Measurements from ENCODE around the gene FLACC1.
"Not testable (repeated sequence)": the region's sequence is repeated elsewhere in the genome, so short reads cannot be mapped to it uniquely, and the experiment has no call there.

Gene FLACC1

DNA sequence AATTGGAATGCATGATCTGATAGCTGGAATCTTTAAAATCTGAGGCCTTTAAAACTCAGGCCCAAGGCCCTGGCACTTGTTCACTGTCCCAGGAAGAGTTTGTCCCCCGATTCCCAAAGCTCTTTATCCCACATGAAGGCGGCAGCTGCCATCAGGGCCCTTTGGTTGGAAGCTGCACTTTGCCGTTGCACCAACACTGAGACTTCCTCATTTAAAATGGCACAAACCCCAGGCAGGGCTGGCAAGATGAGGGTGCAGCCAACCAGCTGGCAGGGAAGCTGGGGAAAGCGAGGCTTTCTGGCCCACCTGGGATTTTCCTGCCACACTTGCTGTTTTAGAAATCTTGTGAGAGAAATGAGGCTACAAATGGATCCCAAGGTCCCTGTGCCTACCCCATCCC, 6.3 kb downstream of the FLACC1 start:
- intact Hi-C loops (cut with DNase I): no loop called here
- DNase-seq: no peak

DNA sequence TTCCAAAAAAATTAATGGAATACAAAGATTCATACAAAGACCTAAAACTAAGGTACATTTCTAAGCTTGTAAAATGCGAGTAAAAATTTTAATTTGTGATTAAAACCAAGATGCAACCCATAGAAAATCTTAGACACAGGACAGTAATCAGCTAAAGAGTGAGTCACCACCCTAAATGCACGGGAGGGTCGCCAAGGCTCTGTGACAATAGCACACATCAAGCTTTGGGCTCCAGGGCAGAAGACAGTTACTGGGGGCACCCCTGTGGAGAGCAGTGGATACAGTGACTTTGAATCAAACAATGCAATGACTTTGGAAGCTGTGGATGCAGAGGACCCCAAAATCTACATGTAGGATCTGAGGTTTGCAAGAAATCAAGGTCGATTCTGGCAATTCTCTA, 7.5 kb downstream of the FLACC1 start:
- no peak for DNase-seq
- intact Hi-C loops (cut with DNase I): no loop called here

DNA sequence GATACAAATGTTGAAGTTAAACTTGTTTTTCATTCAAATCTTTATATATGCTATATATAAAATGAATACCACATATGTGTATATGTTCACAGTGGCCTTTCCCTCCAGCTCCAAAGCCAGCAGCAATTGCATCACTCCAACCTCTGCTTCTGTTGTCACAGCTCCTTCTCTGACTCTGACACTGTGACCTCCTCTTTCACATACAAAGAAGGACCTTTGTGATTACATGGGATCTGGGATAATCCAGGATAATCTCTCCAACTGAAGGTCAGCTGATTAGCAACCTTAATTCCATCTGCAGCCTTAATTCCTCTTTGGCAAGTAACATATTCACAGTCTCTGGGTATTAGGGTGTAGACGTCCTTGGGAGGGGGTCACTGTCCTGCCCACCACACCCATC, 8.4 kb downstream of the FLACC1 start:
- intact Hi-C loops (cut with DNase I): no loop called here
- no peak for DNase-seq

DNA sequence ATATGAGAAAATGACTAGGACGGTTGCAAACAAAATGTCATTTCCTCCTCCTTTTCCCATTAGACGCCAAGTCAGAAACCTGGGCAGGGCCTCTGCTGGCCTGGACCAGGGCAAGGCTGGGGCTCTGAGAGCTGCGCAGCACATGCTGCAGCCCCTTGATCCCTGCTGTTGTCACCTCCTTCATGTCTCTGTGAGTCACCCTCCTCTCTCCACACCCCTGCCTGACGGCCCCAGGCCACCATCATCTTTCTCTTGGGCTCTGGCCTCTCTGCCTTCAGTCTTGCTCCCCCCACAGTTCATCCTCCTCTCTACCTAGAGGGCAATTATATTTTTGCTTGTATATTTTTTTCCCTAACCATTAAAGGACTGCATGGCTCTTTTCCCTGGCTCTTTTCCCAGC, 10.0 kb downstream of the FLACC1 start:
- intact Hi-C loops (cut with DNase I): no loop called here
- no peak for DNase-seq

DNA sequence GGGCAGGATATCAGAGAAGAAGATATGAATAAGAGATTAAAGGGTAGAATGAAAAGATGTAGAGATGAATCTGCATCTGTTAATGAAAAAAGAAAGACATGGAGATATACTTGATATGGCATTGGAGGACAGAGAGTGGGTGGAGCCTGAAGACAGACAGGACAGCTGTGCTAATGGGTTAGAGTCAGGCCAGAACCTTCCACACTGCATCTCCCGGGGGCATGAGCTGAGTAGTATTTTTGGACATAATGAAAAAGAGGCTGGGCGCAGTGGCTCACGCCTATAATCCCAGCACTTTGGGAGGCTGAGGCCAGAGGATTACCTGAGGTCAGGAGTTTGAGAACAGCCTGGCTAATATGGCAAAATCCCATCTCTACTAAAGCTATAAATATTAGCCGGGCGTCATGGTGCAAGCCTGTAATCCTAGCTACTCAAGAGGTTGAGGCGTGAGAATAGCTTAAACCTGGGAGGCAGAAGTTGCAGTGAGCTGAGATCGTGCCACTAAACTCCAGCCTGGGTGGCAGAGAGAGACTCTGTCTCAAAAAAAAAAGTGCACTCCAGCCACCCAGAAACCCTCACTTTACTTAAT, 11.4 kb downstream of the FLACC1 start:
- intact Hi-C loops (cut with DNase I): no loop called here
- no peak for DNase-seq

DNA sequence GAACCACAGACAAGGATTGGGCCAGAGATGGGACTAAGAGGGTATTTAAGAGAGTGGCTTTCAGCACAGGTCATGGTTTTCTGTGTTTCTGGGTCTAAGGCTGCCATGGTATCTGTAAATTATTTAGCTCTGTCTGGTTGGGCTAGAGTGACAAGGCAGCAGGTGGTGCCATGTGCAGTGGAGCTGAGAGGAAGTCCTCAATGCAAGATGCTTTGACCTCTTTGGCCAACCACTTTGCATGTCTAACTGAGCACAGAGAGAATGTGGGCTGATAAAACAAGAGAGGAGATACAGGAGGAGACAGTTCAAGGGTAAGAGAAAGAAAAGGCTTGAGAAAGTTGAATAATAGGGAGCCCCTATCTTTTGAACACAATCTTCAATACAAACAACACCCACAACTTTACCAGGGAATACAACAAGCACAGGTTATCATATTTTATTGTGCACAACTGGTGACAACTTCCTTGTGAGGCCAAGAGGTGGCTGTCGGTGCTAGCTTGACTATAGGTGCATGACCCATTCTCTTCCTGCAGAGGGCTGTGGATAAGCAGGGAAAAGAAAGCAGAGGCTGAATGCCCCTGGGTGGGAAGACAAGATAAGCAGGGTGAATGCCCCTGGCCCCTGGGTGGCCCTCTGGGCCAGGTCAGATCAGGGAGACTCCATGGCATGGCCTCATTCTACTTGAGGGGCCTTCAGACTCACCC, 12.3 kb downstream of the FLACC1 start:
- intact Hi-C loops (cut with DNase I): no loop called here
- no peak for DNase-seq

DNA sequence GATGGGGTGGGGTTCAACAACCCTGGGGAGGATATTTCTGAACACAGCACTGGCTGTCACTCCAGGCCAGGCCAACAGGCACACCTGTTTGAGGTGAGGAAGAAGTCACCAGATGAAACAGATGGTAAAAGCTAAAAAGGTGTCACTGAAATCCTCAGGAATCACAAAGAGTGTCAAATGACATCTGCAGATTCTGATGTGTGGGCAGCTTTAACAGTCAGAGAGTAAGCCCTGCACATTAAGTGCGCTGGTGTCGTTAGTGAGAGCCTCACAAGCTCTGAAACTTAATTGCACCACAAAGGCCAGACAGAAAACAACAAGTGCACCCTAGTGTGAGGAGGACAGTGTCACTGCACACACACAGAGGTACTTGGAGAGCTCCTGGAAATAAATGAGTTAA, 13.6 kb downstream of the FLACC1 start:
- no peak for DNase-seq
- intact Hi-C loops (cut with DNase I): no loop called here

DNA sequence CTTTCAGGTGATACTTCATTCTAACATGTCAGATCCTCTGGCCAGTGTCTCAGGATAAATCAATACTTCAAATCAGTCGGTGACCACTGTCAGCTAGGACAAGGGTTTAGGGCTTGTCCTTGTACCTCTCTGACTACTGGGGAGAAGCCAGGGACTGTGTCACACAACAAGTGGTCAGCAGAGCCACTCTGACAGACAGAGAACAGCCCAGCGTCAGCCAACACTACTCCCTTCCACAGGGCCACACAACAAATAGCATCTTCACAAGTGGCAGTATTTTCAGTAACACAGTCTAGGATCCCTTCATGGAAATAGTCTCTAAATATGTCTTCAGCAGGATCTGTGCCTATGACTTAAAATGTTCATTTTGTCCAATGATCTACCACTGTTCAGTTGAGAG, 14.2 kb downstream of the FLACC1 start:
- intact Hi-C loops (cut with DNase I): no loop called here
- DNase-seq: no peak

DNA sequence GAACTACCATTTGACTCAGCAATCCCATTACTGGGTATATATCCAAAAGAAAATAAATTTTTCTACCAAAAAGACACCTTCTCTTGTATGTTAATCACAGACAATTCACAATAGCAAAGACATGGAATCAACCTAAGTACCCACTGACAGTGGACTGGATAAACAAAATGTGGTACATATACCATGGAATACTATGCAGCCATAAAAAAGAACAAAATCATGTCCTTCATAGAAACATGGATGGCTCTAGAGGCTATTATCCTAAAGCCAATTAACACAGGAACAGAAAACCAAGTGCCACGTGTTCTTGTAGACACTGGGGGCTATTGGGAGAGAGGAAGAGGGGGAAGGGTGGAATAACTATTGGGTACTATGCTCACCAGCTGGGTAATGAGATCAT, 27.7 kb downstream of the FLACC1 start:
- no peak for DNase-seq
- intact Hi-C loops (cut with DNase I): no loop called here

DNA sequence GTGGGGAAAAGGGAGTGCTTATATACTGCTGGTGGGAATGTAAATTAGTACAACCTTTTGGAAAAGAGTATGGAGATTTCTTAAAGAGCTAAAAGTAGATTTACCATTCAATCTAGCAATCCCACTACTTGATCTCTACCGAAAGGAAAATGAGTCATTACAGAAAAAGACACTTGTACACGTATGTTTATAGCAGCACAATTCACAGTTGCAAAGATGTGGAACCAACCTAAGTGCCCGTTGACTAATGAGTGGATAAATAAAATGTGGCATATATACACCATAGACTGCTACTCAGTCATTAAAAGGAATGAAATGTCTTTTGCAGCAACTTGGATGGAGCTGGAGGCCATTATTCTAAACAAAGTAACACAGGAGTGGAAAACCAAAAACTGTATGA, 29.5 kb downstream of the FLACC1 start:
- no peak for DNase-seq
- intact Hi-C loops (cut with DNase I): no loop called here

DNA sequence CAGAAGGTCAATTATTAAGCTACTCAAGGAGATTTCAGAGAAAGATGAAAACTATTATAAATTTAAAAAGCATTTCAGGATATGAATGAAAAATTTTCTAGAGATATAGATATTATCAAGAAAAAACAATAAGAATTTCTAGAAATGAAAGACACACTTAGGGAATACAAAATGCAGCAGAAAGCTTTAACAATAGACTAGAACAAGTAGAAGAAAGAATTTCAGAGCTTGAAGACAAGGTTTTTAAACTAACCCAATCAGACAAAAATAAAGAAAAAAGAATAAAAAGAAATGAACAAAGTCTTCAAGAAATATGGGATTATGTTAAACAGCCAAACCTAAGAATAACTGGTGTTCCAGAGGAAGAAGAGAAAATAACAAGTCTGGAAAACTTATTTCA, 34.4 kb downstream of the FLACC1 start:
- intact Hi-C loops (cut with DNase I): no loop called here
- no peak for DNase-seq

DNA sequence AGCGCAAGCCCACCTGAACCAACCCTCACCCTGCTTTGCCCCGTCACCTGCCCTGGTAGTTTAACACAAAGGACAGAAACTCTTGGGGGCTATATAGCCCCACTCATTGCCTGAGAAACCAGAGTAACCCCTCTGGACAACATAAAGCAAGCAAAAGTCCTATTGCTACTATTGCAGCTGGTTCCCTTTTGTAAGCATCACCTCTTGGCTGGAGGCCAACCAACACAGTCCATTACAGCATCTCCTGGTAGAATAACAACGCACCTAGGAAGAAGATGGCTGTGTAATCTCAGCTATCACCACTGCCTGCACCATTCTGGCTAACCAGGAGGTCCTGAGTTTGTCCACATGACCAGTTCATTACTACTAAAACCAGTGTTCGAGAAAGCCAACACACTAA, 36.4 kb downstream of the FLACC1 start:
- intact Hi-C loops (cut with DNase I): no loop called here
- DNase-seq: no peak

DNA sequence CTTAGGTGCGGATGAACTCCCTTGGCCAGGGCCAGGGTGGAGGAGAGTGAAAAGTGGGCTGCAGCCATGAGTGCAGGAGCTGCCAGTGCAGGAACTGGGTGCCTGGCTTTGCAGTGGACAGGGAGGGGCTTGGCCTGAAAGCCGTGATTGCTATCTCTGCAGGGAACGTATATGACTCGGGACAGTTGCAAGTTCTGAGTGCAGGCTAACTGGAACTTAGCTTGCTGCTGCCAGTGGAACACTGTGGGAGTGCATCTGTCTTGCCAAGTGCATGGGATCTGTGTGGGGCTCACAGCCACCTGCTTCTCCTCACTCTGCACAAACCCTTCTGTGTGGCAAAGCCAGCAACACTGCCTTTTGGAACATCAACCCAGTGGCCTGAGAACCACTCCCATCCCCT, 36.9 kb downstream of the FLACC1 start:
- intact Hi-C loops (cut with DNase I): no loop called here

DNA sequence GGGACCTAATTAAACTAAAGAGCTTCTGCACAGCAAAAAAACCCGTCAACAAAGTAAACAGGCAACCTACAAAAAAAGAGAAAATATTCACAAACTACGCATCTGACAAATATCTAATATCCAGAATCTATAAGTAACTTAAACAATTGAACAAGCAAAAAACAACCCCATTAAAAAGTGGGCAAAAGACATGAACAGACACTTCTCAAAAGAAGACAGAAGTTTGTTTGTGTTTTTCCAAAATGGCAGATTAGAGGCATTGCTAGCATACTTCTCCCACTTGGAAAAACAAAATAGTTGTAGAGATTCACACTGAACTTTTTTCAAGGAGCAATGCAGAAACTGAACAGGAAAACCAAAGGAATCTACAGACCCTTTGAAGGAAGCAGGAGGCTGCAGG, 37.6 kb downstream of the FLACC1 start:
- intact Hi-C loops (cut with DNase I): no loop called here
- DNase-seq: no peak

More for the DNA sequence above, 36.9 kb downstream of the FLACC1 start:
- DNase-seq: peak in 1 of 10 donors; percentile 56

DNA sequence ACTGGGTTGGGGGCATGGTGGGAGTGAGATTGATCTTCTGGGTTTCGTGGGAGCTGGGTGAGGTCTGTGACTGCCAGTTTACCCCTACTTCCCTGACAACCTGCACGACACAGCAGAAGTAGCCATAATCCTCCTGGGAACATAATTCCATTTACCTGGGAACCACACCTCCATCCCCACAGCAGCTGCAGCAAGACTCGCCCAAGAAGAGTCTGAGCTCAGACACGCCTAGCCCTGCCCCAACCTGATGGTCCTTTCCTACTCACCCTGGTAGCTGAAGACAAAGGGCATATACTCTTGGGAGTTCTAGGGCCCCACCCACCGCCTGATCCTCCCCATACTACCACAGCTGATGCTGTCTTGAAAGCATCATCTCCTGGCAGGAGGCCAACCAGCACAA, 43.8 kb downstream of the FLACC1 start:
- DNase-seq: no peak
- intact Hi-C loops (cut with DNase I): no loop called here

DNA sequence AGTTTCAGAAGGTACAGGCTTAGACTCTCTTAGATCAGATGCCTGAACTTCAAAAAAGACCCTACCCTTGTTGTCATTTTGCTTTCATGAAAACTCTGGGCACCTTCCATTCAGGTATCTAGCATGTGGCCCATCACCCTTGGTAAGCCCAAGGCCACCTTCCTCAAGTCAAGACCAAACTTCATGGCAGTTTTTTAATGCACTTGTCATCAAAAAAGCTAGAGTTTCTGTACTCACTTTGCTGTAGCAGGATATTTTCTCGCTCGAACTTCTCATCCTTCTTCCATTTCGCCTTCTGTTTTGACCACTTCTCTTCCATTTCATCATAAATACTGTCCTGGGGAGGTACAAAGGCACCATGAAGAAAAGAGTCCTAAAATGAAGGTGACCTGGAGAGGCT, 48.2 kb downstream of the FLACC1 start:
- intact Hi-C loops (cut with DNase I): no loop called here
- DNase-seq: no peak

DNA sequence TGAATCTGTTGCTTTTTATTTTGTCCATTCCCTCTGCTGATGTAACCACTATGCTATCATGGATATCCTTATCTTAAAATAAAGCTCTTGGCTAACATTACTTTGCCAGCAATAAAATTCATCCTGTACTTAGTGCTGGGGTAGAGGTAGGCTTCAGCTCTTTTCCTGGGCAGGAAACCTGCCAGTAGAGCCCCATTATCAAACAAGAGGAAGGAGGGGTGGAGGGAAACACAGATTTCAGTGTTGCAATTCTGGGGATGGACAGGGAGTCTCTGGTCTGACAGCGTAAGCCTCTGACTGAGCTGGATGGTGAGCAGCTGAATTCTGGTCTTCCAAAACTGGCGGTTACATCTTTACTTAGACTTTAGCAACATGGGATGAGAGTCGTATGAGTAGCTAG, 49.3 kb downstream of the FLACC1 start:
- intact Hi-C loops (cut with DNase I): no loop called here
- DNase-seq: no peak

DNA sequence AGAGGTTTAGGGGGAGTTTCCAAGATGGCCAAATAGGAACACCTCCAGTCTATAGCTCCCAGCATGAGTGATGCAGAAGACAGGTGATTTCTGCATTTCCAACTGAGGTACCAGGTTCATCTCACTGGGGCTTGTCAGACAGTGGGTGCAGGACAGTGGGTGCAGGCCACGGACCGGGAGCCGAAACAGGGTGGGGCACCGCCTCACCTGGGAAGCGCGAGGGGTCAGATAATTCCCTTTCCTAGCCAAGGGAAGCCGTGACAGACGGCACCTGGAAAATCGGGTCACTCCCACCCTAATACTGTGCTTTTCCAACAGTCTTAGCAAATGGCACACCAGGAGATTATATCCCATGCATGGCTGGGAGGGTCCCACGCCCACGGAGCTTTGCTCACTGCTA, 57.2 kb downstream of the FLACC1 start:
- intact Hi-C loops (cut with DNase I): not testable (repeated sequence)
- DNase-seq: peak in 2 of 10 donors; percentile 64 to 83

DNA sequence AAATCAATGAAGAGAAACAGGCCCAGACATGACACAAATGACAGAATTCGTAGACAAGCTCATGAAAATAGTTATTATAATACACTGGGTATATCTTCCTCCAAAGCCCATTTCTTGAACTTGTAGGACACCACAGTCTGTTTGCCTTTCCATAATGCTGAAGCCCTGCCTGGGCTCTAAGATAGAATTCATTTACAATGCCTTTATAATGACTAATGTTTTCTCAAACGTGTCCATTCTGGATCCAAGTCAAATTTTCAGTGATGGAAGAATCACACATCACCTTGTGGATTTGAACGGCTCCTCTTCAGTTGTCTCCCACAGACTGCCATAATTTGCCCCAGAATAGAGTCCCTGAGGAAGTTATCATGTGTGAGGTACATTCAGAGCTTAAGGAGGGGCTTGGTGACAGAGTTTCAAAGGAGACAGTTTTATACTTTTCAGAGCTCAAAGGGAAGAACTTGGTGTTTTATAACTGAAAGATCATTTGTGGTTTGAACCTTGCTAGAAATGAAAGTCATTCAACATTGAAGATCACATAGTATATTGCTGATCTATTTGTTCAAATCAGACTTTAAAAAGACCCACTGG, 58.6 kb downstream of the FLACC1 start:
- intact Hi-C loops (cut with DNase I): no loop called here

DNA sequence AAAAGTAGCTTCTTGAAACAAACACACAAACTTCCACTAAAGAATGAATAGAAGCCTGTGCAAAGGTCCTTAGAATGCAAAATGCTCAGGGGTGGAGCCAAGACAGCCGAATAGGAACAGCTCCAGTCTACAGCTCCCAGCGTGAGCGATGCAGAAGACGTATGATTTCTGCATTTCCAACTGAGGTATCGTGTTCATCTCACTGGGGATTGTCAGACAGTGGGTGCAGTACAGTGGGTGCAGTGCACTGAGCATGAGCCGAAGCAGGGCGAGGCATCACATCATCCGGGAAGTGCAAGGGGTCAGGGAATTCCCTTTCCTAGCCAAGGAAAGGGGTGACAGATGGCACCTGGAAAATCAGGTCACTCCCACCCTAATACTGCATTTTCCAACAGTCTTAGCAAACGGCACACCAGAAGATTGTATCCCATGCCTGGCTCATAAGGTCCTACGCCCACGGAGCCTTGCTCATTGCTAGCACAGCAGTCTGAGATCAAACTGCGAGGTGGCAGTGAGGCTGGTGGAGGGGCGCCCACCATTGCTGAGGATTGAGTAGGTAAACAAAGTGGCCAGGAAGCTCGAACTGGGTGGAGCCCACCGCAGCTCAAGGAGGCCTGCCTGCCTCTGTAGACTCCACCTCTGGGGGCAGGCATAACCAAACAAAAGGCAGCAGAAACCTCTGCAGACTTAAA, 66.5 kb downstream of the FLACC1 start:
- DNase-seq: peak in 1 of 10 donors; percentile 59

More for the DNA sequence above, 58.6 kb downstream of the FLACC1 start:
- DNase-seq: no peak

DNA sequence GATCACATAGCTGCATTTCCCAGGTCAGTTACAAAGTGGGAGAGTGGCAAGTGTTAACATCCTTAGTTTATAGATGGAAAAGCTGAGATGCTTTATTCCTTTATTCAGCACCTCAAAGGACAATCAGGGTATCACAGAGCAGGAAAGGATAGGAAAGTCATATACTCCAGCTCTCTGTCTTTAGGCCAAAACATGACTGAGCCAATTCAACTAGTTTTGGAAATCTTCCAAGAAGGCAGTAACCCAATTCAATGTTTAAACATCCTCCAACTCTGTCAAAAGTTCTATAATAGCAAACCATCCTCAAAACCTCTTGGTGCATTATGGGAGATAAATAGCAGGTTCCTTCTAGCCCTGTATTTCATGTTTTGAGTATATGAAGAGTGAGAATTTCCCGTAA, 71.6 kb downstream of the FLACC1 start:
- intact Hi-C loops (cut with DNase I): no loop called here
- no peak for DNase-seq

More for the DNA sequence above, 66.5 kb downstream of the FLACC1 start:
- intact Hi-C loops (cut with DNase I): not testable (repeated sequence)
